COLO829 (cell line): Measurements from ENCODE around the gene HLA-DRB5.
"Not testable (repeated sequence)": the region's sequence is repeated elsewhere in the genome, so short reads cannot be mapped to it uniquely, and the experiment has no call there.

Experiments used
- DNase-seq: peaks from one replicate; pipeline ENCODE4 v3.0.0; 2012; ENCODE audit warnings: low spot score

Gene HLA-DRB5

GRCh38 chr6:32501016-32501415 lies 29.1 kb downstream of the HLA-DRB5 start:
- DNase-seq: no peak

GRCh38 chr6:32492351-32492750 lies 37.7 kb downstream of the HLA-DRB5 start:
- DNase-seq: no peak

GRCh38 chr6:32491700-32492099 lies 38.4 kb downstream of the HLA-DRB5 start:
- no peak for DNase-seq

- no peak for DNase-seq
Observed at GRCh38 chr6:32488083-32488482, 42.0 kb downstream of the HLA-DRB5 start.

GRCh38 chr6:32484614-32484998 lies 45.5 kb downstream of the HLA-DRB5 start:
- DNase-seq: no peak

DNA sequence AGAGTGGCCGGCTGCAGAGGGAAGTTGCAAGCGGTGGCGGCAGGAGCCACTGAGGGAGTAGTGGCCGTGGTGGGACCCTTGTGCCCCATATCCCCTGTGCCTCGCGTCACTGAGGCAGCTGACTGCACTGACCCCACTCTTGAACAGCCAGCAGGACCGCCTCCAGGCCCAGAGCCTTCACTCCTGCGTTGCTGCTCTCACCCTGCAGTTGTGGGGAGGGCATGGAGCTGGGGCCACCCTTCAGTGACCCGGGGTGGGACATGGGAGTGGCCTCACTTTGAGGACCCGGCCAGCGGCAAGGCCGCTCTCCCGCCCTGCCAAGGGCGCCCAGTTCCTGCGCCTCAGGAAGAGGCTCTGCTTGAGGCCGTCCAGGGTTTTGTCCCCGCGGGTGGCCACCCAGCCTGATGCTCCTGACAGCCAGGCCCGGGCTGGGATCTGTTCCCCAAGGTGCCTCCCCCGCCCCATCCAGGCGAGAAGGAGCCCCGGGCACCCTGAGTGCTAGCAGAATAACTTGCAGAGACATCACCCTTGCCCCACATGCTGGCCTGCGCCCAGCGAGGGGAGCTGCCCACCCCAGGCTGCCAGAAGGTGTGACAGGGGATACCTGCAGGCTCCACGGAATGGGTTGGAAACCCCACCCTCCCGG lies 46.0 kb downstream of the HLA-DRB5 start:
- DNase-seq: no peak

GRCh38 chr6:32475392-32476206 lies 54.5 kb downstream of the HLA-DRB5 start:
- DNase-seq: no peak

DNA sequence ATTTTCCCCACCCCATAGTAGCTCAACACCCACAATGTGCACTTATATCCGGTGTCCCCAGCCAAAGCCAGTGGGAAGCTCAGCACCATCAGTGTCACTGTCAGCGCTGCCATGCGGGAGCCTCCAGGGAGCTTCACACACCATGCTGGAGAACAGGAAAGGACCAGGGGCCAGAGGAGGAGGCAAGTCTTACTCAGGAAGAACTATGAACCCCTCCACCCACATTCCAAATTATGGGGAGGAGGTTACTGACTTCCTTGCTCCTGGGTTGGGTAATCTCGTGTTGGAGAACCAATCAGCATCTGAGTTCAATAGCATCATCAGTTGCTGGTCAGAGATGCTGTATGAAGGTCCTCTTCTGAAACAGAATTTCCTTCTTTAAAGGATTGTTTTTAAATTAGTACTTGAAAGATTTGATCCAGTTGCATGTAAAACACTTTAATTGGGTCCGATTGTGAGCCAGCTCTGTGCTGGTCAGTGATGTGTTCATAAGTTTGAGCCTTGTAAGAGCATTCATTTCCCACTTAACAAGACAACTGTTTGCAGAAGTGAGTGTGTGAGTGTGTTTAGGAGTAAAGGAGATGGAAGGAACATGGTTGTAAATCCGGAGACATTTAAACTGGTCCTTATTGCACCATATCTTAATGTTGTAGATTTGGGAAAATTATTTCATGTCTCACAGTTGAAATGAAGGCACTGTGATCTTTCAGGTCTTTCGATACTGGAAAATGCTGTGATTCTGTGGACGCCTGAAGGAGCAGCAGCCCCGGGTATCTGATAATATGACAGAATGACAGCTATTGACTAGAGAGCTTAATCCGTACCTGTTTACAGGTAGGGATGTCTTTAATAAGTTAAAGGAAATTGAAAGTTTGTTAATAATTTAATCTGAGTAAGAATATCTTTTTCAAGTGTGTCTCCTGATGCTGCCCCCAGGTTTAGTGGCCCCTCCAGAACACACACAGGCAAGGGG lies 56.4 kb downstream of the HLA-DRB5 start:
- not testable (repeated sequence) for DNase-seq

GRCh38 chr6:32472781-32473375 lies 57.2 kb downstream of the HLA-DRB5 start:
- no peak for DNase-seq

DNA sequence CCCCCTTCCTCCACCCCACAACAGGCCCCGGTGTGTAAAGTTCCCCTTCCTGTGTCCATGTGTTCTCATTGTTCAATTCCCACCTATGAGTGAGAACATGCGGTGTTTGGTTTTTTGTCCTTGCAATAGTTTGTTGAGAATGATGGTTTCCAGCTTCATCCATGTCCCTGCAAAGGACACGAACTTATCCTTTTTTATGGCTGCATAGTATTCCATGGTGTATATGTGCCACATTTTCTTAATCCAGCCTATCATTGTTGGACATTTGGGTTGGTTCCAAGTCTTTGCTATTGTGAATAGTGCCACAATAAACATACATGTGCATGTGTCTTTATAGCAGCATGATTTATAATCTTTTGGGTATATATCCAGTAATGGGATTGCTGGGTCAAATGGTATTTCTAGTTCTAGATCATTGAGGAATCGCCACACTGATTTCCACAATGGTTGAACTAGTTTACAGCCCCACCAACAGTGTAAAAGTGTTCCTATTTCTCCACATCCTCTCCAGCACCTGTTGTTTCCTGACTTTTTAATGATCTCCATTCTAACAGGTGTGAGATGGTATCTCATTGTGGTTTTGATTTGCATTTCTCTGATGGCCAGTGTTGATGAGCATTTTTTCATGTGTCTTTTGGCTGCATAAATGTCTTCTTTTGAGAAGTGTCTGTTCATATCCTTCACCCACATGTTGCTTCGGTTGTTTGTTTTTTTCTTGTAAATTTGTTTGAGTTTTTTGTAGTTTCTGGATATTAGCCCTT lies 62.2 kb downstream of the HLA-DRB5 start:
- not testable (repeated sequence) for DNase-seq
